ENCODE data around the gene PRKAR1B.

Gene PRKAR1B

DNA sequence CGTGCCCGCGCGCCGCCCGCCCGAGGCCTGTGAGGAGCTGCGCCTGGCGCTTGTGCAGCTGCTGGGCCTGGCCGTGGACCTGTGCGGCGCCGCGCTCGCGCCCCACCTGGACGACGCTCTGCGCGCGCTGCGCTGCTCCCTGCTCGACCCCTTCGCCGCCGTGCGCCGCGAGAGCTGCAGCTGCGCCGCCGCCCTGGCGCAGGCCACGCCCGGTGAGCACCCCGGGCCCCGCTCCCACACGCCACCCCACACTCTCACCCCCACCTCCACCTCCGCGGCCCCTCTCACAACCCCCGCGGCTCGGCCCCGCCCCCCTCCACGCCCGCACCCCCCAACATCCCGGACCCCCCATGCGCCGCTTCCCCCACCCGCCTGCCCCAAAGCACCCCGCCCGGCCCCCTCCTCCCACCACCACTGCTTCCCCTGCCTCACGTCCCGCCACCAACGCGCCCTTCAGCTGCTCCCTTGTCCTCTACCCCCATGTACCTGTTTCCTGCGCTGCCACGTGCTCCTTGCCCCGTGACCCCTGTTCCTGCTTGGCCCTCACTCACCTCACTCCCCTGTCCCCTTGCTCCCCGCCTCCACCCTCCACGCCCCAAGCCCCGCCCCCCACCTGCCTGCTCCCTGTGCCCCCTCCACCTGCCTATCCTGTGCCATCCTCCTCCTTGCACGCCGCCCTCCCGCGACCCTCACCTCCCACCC, at the start of gene PRKAR1B:
Gene PRKAR1B (minus strand): TSS at position 178 of the 702 bp plus-strand sequence. CDS start 15,776 bp downstream, outside the sequence.
- Histone ChIP-seq H3K4me1 (ENCODE audit: insufficient read depth, low read length) (peaks cover 8% of the 10 kb centered on the region; the same call in 1 of the 2 replicates), H3K9me3 (ENCODE audit: insufficient read depth, low read depth, low read length) (peaks cover 17% of the 10 kb centered on the region; the same call in 1 of the 2 replicates), H3K27ac (ENCODE audit: low read length) (no peak within 1 kb of the TSS), H3K36me3 (ENCODE audit: insufficient read depth, low read depth, low read length) (peaks cover 52% of the 10 kb centered on the region), H3K4me3 (ENCODE audit: low read length) (peak within 1 kb of the TSS; percentile 75), H3K9ac (ENCODE audit: low read depth, low read length) (peak within 1 kb of the TSS; percentile 89), H3K27me3 (ENCODE audit: insufficient read depth, low read length) (no peaks in the 10 kb centered on the region)

DNA sequence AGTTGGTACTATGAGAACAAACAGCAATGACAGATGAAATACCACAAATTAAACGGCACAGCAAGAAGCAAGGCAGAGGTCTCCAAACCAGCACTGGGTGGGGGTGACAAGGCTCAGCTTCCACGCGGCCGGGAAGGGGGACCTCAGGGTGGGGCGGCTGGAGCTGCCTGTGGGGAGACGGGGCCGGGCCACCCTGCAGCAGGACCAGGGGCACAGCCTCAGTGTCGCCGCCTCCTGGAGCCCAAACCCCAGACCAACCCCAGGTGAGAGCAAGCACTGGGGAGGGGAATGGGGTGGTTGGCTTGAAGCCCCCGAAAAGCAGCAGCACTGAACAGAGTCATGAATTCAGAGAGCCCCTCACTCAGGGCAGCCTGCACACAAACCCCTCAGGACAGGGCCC, 49.3 kb upstream of the PRKAR1B start:
- no peaks in the 10 kb centered on the region for H3K9me3 ChIP-seq (ENCODE audit: insufficient read depth, low read depth, low read length)
- H3K36me3 ChIP-seq (ENCODE audit: insufficient read depth, low read depth, low read length), result peaks cover 76% of the 10 kb centered on the region
- no peaks in the 10 kb centered on the region for H3K27me3 ChIP-seq (ENCODE audit: insufficient read depth, low read length)
- no peak overlapping the region for H3K4me3 ChIP-seq (ENCODE audit: low read length)
- H3K9ac ChIP-seq (ENCODE audit: low read depth, low read length), result no peak overlapping the region
- H3K4me1 ChIP-seq (ENCODE audit: insufficient read depth, low read length), result no peaks in the 10 kb centered on the region
- H3K27ac ChIP-seq (ENCODE audit: low read length), result no peak overlapping the region

DNA sequence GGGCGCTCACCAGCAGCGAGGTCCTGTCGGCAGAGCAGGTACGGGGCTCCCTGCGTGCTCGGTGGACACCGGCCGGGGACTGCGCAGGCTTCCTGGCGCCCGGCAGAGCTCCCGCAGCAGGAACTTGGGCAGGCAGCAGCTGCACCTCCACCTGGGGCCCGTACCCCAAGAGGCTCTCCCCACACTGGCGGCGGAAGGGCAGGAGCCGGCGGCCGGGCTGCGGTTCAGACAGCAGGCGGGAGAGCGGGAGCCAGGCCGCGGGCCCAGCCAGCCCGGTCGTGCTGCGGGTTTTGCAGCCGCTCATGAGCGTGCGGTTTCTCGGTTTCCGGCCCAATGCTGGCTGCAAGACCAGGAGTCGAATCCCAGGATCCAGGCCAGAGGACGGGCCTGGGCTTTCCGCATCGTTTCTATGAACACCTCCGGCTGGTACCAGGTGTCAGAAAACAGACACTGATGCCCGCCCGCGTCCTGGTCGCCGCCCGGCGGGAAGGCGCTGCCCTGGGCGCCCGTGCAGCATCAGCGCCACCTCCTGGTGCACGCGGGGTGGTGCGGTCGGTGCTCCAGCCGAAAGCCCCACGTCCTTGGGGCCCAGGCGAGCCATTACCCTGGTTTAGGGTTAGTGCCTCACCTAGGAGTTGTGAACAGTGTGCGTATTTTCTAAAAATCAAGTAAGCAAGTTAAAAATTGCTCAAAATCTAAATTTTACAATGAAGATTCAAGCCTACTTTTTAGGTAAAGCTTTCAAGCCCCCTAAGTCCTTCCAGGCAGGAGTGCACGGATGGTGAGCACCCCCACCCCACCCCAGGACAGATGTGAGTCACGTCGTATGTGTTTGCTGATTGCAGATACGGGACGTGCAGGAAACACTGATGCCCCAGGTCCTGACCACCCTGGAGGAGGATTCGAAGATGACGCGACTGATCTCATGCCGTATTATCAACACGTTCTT, 47.4 kb upstream of the PRKAR1B start:
- Histone ChIP-seq H3K27ac (ENCODE audit: low read length) (no peak overlapping the region), H3K36me3 (ENCODE audit: insufficient read depth, low read depth, low read length) (peaks cover 69% of the 10 kb centered on the region), H3K4me3 (ENCODE audit: low read length) (no peak overlapping the region), H3K9me3 (ENCODE audit: insufficient read depth, low read depth, low read length) (no peaks in the 10 kb centered on the region), H3K27me3 (ENCODE audit: insufficient read depth, low read length) (no peaks in the 10 kb centered on the region), H3K9ac (ENCODE audit: low read depth, low read length) (no peak overlapping the region), H3K4me1 (ENCODE audit: insufficient read depth, low read length) (no peaks in the 10 kb centered on the region)

DNA sequence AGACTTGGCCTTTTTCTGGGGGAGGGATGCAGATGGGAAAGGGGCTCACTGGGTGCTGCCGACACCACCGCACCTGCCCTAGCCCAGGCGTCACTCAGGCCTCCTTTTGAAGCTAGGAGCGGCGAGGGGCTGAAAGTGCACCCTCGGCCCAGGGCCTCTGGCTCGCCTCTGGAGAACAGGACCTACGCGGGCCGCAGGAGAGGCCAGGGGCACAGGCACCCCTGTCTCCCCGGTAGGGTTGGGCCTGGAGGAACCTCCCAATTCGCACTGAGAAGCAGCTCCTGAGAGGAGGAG, 46.5 kb upstream of the PRKAR1B start:
- Histone ChIP-seq H3K4me1 (ENCODE audit: insufficient read depth, low read length) (no peaks in the 10 kb centered on the region), H3K36me3 (ENCODE audit: insufficient read depth, low read depth, low read length) (peaks cover 61% of the 10 kb centered on the region), H3K4me3 (ENCODE audit: low read length) (no peak overlapping the region), H3K27ac (ENCODE audit: low read length) (no peak overlapping the region), H3K27me3 (ENCODE audit: insufficient read depth, low read length) (no peaks in the 10 kb centered on the region), H3K9ac (ENCODE audit: low read depth, low read length) (no peak overlapping the region), H3K9me3 (ENCODE audit: insufficient read depth, low read depth, low read length) (no peaks in the 10 kb centered on the region)

DNA sequence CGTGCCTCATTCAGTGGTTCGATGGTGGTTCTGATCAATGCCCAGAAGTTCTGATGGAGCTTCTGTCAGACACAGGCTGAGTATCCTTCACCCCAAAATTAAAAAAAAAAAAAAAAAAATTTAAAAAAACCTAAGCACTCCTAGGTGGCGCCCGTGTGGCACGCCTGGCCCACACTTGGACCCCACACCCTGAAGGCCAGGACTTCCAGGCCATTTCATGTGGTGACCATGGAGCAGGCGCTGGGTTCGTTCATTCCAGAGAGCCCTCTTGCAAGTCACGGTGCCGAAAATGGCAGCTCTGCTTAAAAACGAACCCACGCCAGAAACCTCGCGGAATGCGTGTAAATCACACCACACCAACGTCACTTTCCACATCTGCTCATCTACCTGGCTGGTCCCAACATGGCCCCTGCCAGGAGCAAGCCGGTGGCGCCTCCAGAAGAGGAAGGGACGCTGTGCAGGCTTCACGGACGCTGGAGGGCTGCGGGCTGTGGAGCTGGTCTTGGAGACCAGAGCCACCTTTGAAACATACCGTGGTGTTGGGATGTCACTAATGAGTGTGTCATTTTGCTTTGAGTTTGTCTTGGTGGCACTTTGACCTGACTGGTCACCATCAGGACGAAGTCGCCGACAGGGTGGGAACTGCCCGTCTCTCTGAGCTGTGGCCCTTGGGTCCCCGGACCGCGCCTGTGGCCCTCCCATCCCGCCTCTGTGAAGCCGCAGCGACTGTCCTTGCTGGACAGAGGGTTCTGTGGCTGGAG, 46.0 kb upstream of the PRKAR1B start:
- no peak overlapping the region for H3K9ac ChIP-seq (ENCODE audit: low read depth, low read length)
- no peaks in the 10 kb centered on the region for H3K9me3 ChIP-seq (ENCODE audit: insufficient read depth, low read depth, low read length)
- H3K4me1 ChIP-seq (ENCODE audit: insufficient read depth, low read length), result no peaks in the 10 kb centered on the region
- H3K36me3 ChIP-seq (ENCODE audit: insufficient read depth, low read depth, low read length), result peaks cover 55% of the 10 kb centered on the region
- H3K27me3 ChIP-seq (ENCODE audit: insufficient read depth, low read length), result no peaks in the 10 kb centered on the region
- no peak overlapping the region for H3K27ac ChIP-seq (ENCODE audit: low read length)
- no peak overlapping the region for H3K4me3 ChIP-seq (ENCODE audit: low read length)

DNA sequence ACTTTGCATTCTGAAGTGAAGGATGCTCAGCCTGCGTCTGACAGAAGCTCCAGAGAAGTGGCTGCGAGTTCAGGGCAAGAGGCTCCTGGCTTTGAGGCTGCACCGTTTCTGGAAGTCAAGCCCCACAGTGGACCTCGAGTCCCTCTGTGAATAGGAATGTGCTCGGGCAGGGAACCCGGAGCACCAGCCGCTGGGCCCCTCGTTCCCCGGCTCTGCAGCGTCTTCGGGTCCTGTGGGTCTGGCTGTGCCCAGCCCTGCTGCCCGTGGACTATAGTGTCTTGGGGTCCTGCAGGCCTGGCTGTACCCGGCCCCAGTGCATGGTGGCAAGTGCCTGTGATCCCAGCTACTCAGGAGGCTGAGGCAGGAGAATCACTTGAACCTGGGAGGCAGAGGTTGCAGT, 45.3 kb upstream of the PRKAR1B start:
- H3K27ac ChIP-seq (ENCODE audit: low read length), result no peak overlapping the region
- peaks cover 54% of the 10 kb centered on the region for H3K36me3 ChIP-seq (ENCODE audit: insufficient read depth, low read depth, low read length)
- H3K4me3 ChIP-seq (ENCODE audit: low read length), result no peak overlapping the region
- no peaks in the 10 kb centered on the region for H3K4me1 ChIP-seq (ENCODE audit: insufficient read depth, low read length)
- no peaks in the 10 kb centered on the region for H3K9me3 ChIP-seq (ENCODE audit: insufficient read depth, low read depth, low read length)
- no peak overlapping the region for H3K9ac ChIP-seq (ENCODE audit: low read depth, low read length)
- no peaks in the 10 kb centered on the region for H3K27me3 ChIP-seq (ENCODE audit: insufficient read depth, low read length)

DNA sequence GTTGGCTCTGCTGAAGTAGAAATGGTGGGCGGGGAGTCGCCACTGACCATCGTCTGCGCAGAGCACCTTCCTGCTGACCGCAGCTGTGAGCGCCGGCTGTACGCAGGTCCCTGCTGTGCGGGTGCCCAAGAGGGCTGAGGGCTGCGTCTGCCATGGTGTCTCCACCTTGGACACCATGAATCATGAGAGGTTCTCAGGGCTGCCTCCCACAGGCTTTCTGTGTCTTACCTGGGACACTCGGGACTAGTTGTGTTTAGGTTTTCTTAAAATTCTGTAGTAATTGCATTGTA, 44.9 kb upstream of the PRKAR1B start:
- H3K9ac ChIP-seq (ENCODE audit: low read depth, low read length), result no peak overlapping the region
- H3K4me3 ChIP-seq (ENCODE audit: low read length), result no peak overlapping the region
- no peaks in the 10 kb centered on the region for H3K9me3 ChIP-seq (ENCODE audit: insufficient read depth, low read depth, low read length)
- H3K27me3 ChIP-seq (ENCODE audit: insufficient read depth, low read length), result no peaks in the 10 kb centered on the region
- H3K36me3 ChIP-seq (ENCODE audit: insufficient read depth, low read depth, low read length), result peaks cover 54% of the 10 kb centered on the region
- H3K27ac ChIP-seq (ENCODE audit: low read length), result no peak overlapping the region
- no peaks in the 10 kb centered on the region for H3K4me1 ChIP-seq (ENCODE audit: insufficient read depth, low read length)

DNA sequence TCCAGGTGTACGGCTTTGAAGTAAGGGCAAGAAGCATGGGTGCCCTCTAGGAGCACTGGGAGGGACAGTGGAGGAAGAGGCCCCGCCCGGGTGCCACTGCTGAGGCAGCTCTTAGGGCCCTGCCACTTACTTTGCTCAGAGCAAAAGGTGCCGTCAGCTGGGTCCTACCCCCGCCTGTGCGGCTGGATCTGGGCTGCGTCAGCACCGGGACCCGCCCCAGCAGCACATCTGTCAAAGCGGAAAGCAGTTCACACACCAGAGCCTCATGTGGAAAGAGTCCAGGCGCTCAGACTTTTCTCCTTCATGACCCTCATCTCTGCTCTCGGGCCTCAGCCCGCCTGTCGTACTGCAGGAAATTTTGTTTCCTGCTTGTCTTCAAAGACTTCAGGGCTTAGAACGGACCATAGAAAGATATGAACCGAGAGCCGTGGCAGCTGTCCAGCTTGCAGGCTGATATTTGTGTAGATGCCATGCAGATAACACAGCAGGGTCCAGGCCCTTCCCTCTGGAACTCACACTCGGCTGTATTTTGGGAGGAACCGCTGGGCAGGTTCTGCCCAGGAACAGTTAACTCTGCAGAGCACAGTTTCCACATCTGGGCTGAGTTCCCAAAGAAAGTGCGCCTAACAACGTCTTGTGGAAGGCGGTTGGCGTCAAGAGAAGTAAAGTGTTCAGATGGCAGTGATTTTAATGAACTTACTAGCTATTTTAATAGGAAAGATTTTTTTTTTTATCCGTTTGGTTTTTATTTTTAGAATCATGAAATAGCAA, 44.3 kb upstream of the PRKAR1B start:
- Histone ChIP-seq H3K9me3 (ENCODE audit: insufficient read depth, low read depth, low read length) (no peaks in the 10 kb centered on the region), H3K27me3 (ENCODE audit: insufficient read depth, low read length) (no peaks in the 10 kb centered on the region), H3K4me1 (ENCODE audit: insufficient read depth, low read length) (no peaks in the 10 kb centered on the region), H3K9ac (ENCODE audit: low read depth, low read length) (no peak overlapping the region), H3K4me3 (ENCODE audit: low read length) (no peak overlapping the region), H3K27ac (ENCODE audit: low read length) (no peak overlapping the region), H3K36me3 (ENCODE audit: insufficient read depth, low read depth, low read length) (peaks cover 54% of the 10 kb centered on the region)

DNA sequence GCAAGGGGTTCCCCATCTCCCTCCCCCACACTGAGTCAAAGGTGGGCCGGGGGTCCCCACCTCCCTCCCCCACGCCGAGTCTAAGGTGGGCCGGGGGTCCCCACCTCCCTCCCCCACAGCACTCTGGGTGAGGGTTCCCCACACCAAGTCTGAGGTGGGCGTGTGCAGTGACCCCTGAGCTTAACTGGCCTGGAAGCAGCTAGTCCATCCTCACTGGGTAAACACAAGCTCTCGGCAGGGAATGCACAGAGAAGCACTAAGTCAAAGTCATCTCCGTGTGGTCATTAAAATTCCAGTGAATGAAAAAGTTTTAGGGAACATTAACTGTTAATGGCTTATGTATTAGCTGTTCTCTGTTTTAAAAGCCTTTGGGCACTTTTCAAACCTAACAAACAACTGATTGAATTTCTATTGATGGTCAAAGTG, 43.7 kb upstream of the PRKAR1B start:
- Histone ChIP-seq H3K4me1 (ENCODE audit: insufficient read depth, low read length) (no peaks in the 10 kb centered on the region), H3K27ac (ENCODE audit: low read length) (no peak overlapping the region), H3K9me3 (ENCODE audit: insufficient read depth, low read depth, low read length) (no peaks in the 10 kb centered on the region), H3K4me3 (ENCODE audit: low read length) (no peak overlapping the region), H3K36me3 (ENCODE audit: insufficient read depth, low read depth, low read length) (peaks cover 55% of the 10 kb centered on the region), H3K27me3 (ENCODE audit: insufficient read depth, low read length) (no peaks in the 10 kb centered on the region), H3K9ac (ENCODE audit: low read depth, low read length) (no peak overlapping the region)

DNA sequence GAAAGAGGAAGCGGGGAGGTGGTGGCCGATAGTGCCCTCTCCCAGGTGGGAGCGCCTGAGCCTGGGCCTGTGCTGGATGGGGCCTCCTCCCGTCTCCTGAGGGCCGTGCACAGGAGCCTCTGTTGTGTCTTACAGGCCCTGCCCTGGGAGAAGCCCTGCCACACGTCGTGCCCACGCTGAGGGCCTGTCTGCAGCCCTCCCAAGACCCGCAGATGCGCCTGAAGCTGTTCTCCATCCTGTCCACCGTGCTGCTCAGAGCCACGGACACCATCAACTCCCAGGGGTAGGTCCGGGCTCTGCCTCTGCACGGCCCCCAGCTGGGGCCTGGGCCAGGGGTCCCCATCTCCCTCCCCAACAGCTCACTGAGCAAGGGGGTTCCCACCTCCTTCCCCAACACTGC, 43.3 kb upstream of the PRKAR1B start:
- Histone ChIP-seq H3K4me3 (ENCODE audit: low read length) (no peak overlapping the region), H3K9ac (ENCODE audit: low read depth, low read length) (no peak overlapping the region), H3K27ac (ENCODE audit: low read length) (no peak overlapping the region), H3K9me3 (ENCODE audit: insufficient read depth, low read depth, low read length) (no peaks in the 10 kb centered on the region), H3K4me1 (ENCODE audit: insufficient read depth, low read length) (no peaks in the 10 kb centered on the region), H3K36me3 (ENCODE audit: insufficient read depth, low read depth, low read length) (peaks cover 55% of the 10 kb centered on the region), H3K27me3 (ENCODE audit: insufficient read depth, low read length) (no peaks in the 10 kb centered on the region)

DNA sequence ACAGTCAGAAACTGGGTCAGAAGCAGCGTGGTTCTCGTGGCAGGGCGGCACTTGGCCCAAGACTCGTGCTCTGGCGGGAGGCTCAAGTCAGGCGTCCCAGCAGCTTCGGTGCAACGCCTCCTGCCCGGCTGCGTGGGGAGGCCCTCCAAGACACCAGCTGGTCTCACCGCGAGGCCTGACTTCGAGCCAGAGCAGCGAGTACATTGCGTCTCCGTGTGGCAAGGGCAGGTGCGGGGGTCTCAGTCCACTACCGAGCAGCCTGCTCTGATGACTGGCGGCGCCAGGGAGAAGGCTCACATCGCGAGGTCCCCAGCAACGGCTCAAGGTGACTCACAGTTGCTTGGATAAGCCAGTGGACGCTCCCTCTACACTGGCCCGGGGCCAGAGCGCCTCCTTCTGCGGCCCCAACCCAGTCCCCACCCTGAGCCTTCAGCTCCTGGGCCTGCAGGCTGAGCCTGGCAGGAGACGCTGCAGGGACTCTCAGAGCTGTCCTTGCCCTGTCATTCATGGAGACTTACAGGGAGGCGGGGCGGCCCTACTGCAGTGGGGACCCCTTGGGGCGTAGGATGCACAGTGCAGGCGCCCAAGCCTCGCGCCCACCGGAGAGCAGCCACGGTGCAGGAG, 41.9 kb upstream of the PRKAR1B start:
- H3K36me3 ChIP-seq (ENCODE audit: insufficient read depth, low read depth, low read length), result peaks cover 60% of the 10 kb centered on the region
- no peaks in the 10 kb centered on the region for H3K9me3 ChIP-seq (ENCODE audit: insufficient read depth, low read depth, low read length)
- H3K27ac ChIP-seq (ENCODE audit: low read length), result no peak overlapping the region
- H3K9ac ChIP-seq (ENCODE audit: low read depth, low read length), result no peak overlapping the region
- H3K4me3 ChIP-seq (ENCODE audit: low read length), result no peak overlapping the region
- no peaks in the 10 kb centered on the region for H3K4me1 ChIP-seq (ENCODE audit: insufficient read depth, low read length)
- no peaks in the 10 kb centered on the region for H3K27me3 ChIP-seq (ENCODE audit: insufficient read depth, low read length)

Data from iPS-20b (cell line).